BLaER1 (cell line): ENCODE measurements around the gene FAT1.

Experiments used
- H3K27ac ChIP-seq: shearing (Covaris generic); formaldehyde crosslinking; 2 replicates; pipeline ENCODE4 v1.8.1; 2022
- H3K27me3 ChIP-seq: shearing (Covaris generic); formaldehyde crosslinking; 2 replicates; pipeline ENCODE4 v1.8.1; 2022
- H3K36me3 ChIP-seq: shearing (Covaris generic); formaldehyde crosslinking; 2 replicates; pipeline ENCODE4 v1.8.1; 2022
- H3K4me1 ChIP-seq: shearing (Covaris generic); formaldehyde crosslinking; 2 replicates; pipeline ENCODE4 v1.8.1; 2022
- H3K4me2 ChIP-seq: shearing (Covaris generic); formaldehyde crosslinking; 2 replicates; pipeline ENCODE4 v1.8.1; 2022
- H3K4me3 ChIP-seq: shearing (Covaris generic); formaldehyde crosslinking; 2 replicates; pipeline ENCODE4 v1.8.1; 2022
- H3K9ac ChIP-seq: shearing (Covaris generic); formaldehyde crosslinking; 2 replicates; pipeline ENCODE4 v1.8.1; 2022
- H3K9me3 ChIP-seq: shearing (Covaris generic); formaldehyde crosslinking; 2 replicates; pipeline ENCODE4 v1.8.1; 2022
- H4K20me1 ChIP-seq: shearing (Covaris generic); formaldehyde crosslinking; 2 replicates; pipeline ENCODE4 v1.8.1; 2022
- Cebpa-rat ChIP-seq: shearing (Covaris generic); IDR thresholded peaks from 2 replicates; pipeline ENCODE4 v1.8.1; 2022

The FAT1 gene

DNA sequence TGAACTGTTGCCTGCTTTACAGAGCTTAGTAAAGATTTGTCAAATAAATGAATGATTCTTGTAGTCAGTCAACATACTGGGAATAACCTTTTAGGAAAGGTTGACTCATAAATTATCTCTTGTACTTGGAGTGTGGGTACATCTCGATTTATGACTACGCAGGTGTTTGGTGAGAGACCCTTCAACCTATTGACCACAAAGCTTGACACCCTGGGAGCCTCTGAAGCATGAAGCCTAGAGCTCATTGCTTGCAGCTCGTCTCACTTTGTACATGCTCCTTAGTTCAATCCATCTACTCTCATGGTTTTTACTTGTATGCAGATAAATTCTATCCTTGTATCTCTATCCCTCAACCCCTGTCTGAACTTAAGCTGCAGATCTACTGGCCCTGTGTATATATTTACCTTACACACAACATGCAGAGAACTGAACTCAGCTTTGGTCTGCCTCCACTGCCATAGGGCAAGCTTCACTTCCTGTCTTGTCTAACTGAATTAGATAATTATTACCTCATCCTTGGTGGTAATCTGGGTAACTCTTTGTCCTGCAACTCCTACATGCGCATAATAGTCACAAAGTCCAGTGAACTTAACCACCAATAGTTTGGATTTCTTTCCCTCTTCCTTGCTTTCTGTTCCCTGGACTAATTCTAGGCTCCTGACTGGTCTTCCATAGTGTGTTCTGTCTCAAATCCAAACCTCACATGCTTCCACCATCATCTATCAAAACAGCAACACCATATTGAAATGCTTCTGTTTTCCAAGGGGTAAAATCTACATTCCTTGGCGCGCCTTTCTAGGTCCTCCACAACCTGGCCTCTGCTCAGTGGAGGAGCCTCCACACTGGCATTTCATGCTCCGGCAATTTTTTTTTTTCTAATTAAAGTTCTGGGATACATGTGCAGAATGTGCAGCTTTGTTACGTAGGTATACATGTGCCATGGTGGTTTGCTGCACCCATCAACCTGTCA, 32.2 kb upstream of the FAT1 start:
- Histone ChIP-seq H3K27ac (peak overlapping the region; percentile 81), H3K9ac (peak overlapping the region; percentile 65), H3K9me3 (peaks cover 29% of the 10 kb centered on the region), H3K27me3 (no peaks in the 10 kb centered on the region), H4K20me1 (no peaks in the 10 kb centered on the region), H3K4me3 (peak overlapping the region; percentile 57), H3K4me2 (peak overlapping the region; percentile 81), H3K4me1 (peaks cover 65% of the 10 kb centered on the region), H3K36me3 (no peaks in the 10 kb centered on the region)
- TF ChIP-seq Cebpa-rat, result no peak

DNA sequence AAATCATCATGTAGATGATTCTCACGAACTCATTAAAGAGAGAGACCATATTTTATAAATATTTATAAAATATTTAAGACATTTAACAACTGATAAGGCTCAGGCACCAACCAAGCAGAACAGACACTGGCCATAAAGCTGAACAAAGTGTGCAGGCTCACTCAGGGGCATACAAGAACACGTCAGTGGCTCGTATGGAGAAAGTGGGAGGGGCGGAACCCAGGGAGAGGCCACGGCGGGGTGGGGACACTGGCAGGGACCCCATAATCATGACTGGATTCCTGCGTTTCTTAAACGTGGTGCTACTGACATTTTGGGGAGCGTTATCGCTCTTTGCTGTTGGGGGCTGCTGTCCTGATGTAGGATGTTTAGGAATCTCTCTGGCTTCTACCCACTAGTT, 31.3 kb upstream of the FAT1 start:
- Histone ChIP-seq H3K9me3 (peaks cover 29% of the 10 kb centered on the region), H3K4me3 (peak overlapping the region; percentile 57), H3K27me3 (no peaks in the 10 kb centered on the region), H3K27ac (peak overlapping the region; percentile 81), H3K4me2 (peak overlapping the region; percentile 81), H4K20me1 (no peaks in the 10 kb centered on the region), H3K4me1 (peaks cover 61% of the 10 kb centered on the region), H3K9ac (peak overlapping the region; percentile 65), H3K36me3 (no peaks in the 10 kb centered on the region)
- no peak for TF ChIP-seq Cebpa-rat

DNA sequence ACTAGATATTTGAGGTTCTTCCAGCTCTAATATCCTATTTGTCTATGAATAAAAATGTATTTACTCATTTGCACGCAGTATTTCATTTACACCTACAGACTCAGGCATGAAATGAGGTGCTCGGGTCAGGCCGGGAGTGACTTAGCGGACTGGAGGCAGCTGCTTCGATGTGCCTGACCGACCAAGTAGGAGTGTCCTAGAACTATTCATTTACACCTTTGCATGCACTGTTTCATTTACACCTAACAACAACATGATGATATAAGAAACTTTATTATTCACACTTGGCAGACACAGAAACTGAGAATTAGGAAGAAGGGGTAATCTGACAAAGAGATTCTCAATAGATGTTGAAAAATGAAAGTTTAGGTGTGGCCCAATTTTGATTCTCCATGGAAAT, 28.7 kb upstream of the FAT1 start:
- Histone ChIP-seq H3K4me3 (no peak overlapping the region), H3K27me3 (no peaks in the 10 kb centered on the region), H3K9ac (no peak overlapping the region), H4K20me1 (no peaks in the 10 kb centered on the region), H3K4me2 (no peak overlapping the region), H3K4me1 (peaks cover 46% of the 10 kb centered on the region), H3K9me3 (peaks cover 42% of the 10 kb centered on the region), H3K27ac (no peak overlapping the region), H3K36me3 (no peaks in the 10 kb centered on the region; the same call in 1 of the 2 replicates)
- no peak for TF ChIP-seq Cebpa-rat

DNA sequence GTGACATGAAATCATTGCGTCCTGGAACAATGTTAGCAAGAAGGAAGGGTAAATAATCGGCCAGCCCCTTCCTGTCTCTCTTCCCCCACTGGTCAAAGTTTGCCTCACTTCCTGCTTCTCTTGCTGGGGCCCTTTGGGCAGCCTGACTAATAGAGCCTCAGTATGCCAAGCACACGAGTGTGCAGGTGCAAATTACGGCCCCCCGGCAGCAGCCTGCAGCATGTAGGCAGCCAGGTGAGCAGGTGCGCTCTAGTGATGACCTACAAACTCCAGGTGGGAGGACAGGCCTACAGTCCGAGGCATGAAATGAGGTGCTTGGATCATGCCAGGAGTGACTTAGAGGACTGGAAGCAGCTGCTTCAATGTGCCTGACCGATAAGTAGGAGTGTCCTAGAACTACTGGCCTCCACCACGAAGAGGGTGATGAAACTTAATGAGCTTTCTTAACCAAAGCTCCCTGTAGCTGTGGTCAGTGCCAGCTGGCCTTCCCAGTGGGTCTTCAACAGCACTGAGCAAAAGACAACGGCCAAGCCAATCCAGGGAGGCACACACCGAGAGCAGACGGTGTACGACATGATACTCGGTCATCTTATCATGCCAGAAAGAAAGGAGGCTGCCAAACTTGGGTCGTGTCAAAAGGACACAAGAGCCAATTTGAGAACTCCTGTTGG, 26.1 kb upstream of the FAT1 start:
- no peak overlapping the region for H3K4me3 ChIP-seq
- no peak overlapping the region for H3K4me2 ChIP-seq
- H4K20me1 ChIP-seq, result no peaks in the 10 kb centered on the region
- H3K27ac ChIP-seq, result no peak overlapping the region
- H3K27me3 ChIP-seq, result no peaks in the 10 kb centered on the region
- no peak overlapping the region for H3K9ac ChIP-seq
- no peaks in the 10 kb centered on the region; the same call in 1 of the 2 replicates for H3K36me3 ChIP-seq
- peaks cover 20% of the 10 kb centered on the region for H3K4me1 ChIP-seq
- H3K9me3 ChIP-seq, result peaks cover 37% of the 10 kb centered on the region
- TF ChIP-seq Cebpa-rat, result no peak

DNA sequence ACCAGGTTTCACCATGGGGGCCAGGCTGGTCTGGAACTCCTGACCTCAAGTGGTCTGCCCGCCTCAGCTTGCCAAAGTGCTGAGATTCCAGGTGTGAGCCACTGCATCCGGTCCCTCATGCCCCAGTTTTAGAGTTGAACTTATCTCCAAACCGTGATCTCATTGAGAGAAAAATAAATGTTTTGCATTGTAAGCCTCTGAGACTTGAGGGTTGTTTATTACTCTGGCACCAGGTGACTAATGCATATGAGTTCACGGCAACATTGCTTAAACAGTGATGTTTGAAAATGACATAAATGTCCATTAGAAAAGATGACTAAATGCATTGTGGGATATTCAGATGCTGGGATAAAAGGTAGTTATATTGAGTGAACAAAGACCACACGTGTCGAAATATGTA, 22.9 kb upstream of the FAT1 start:
- Histone ChIP-seq H3K27me3 (no peaks in the 10 kb centered on the region), H3K4me3 (no peak overlapping the region), H4K20me1 (no peaks in the 10 kb centered on the region), H3K4me1 (peaks cover 18% of the 10 kb centered on the region), H3K27ac (no peak overlapping the region), H3K9ac (no peak overlapping the region), H3K4me2 (no peak overlapping the region), H3K36me3 (no peaks in the 10 kb centered on the region; the same call in 1 of the 2 replicates), H3K9me3 (peaks cover 29% of the 10 kb centered on the region)
- no peak for TF ChIP-seq Cebpa-rat

DNA sequence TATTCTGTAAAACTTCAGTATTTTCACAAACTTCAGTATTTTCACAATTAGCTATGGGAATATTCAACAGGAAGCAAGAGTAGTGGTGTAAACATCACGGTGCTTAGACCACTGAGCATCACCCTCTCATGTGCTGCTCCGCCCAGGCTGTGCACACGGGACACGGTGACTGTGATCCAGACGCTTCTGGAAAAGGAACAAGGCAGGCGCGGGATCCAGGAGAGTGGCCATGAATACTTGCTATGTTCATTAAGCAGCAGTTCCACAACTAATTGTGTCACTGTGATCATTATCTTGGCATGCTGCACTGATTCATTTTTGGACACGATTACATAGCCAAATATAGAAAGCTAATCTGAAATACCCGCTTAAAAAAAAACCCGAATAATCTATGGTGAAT, 19.6 kb upstream of the FAT1 start:
- Histone ChIP-seq H3K27me3 (no peaks in the 10 kb centered on the region), H3K4me3 (no peak overlapping the region), H3K36me3 (no peaks in the 10 kb centered on the region), H3K4me2 (peak overlapping the region; percentile 45), H3K9ac (no peak overlapping the region), H3K27ac (no peak overlapping the region), H3K4me1 (peaks cover 18% of the 10 kb centered on the region), H4K20me1 (no peaks in the 10 kb centered on the region), H3K9me3 (peaks cover 5% of the 10 kb centered on the region; the same call in 1 of the 2 replicates)
- no peak for TF ChIP-seq Cebpa-rat

DNA sequence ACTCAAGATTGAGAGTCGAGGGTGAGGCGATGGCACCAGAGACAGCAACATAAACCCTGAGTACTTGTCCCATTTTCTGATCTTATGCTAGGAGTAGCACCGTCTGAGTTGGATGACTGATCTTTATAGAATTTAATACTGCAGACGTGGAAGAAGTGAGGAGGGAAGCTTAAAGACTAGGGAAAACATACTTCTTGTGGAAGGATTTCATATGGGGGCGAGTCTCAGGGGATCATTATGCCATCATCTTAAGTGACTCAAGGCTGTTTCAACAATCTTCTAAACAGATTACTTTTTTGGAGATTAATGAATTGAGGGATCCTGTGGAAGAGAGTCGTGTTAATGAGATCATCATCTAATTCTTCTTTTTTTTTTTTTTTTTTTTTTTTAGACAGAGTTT, 17.2 kb upstream of the FAT1 start:
- Histone ChIP-seq H3K36me3 (no peaks in the 10 kb centered on the region), H3K4me2 (no peak overlapping the region), H3K4me3 (no peak overlapping the region), H4K20me1 (no peaks in the 10 kb centered on the region), H3K27ac (no peak overlapping the region), H3K4me1 (peaks cover 18% of the 10 kb centered on the region), H3K9me3 (no peaks in the 10 kb centered on the region; the same call in none of the 2 replicates), H3K9ac (no peak overlapping the region), H3K27me3 (no peaks in the 10 kb centered on the region)
- TF ChIP-seq Cebpa-rat, result no peak

DNA sequence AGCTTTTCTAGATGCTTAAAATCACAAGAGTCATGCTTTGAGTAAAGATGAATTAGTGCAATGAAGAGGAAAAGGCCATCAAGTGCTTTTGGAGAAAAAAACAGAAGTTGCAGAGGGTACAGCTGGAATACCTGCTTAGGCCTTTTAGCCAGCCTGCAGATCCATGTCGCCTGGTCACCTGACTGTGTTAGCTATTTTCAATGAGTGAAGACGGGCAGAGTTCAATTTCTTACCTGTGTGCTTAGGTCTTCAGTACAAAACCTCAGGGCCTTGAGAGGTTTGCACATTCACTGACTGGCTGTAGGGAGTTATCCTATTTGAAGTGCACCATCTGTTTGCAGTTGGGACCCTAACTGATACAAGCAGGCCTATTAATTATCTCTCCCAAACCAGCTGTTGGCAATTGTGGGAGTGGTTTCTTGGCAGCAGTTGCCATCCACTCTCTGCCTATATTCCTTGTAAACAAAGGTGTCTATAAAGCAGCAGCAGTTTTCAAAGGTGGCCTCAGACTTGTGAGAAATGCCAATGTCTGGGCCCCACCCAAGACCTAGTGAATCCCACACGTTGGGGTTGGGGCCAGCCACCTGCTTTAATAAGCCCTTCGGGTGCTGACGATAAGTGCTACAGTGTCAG, 16.3 kb upstream of the FAT1 start:
- TF ChIP-seq Cebpa-rat, result no peak
- no peaks in the 10 kb centered on the region for H4K20me1 ChIP-seq
- no peak overlapping the region for H3K4me2 ChIP-seq
- no peaks in the 10 kb centered on the region for H3K27me3 ChIP-seq
- no peaks in the 10 kb centered on the region; the same call in 1 of the 2 replicates for H3K9me3 ChIP-seq
- no peak overlapping the region for H3K9ac ChIP-seq
- no peak overlapping the region for H3K4me3 ChIP-seq
- no peak overlapping the region for H3K27ac ChIP-seq
- H3K36me3 ChIP-seq, result no peaks in the 10 kb centered on the region
- peaks cover 18% of the 10 kb centered on the region for H3K4me1 ChIP-seq

DNA sequence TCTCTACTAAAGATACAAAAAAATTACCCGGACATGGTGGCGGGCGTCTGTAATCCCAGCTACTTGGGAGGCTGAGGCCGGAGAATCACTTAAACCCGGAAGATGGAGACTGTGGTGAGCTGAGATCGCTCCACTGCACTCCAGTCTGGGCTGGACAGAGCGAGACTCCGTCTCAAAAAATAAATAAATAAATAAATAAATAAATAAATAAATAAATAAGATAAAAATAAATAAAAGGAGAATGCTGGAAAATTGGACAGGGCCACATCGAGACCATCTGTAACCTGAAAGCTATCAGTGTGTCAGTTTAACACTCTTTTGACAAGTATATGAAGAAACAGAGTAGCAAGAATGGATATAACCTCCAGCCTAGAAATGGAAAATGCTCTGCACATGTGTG, 15.7 kb upstream of the FAT1 start:
- Histone ChIP-seq H3K4me2 (no peak overlapping the region), H4K20me1 (no peaks in the 10 kb centered on the region), H3K9me3 (no peaks in the 10 kb centered on the region; the same call in 1 of the 2 replicates), H3K4me3 (no peak overlapping the region), H3K4me1 (peaks cover 18% of the 10 kb centered on the region), H3K9ac (no peak overlapping the region), H3K36me3 (no peaks in the 10 kb centered on the region), H3K27me3 (no peaks in the 10 kb centered on the region), H3K27ac (no peak overlapping the region)
- TF ChIP-seq Cebpa-rat, result no peak
